Measurements from ENCODE around the gene ERC1.

Gene ERC1

GRCh38 chr12:1107669-1108068 lies 116.6 kb downstream of the ERC1 start:
- no peak for TF ChIP-seq CTCF (IDR thresholded peaks at IDR 0.05; ENCODE audit: low read depth, low read length)
- DNase-seq = no peak
- Histone ChIP-seq H3K27me3 (ENCODE audit: insufficient read depth, low read depth, severe bottlenecking) (no peaks in the 10 kb centered on the region), H3K9me3 (ENCODE audit: severe bottlenecking) (no peaks in the 10 kb centered on the region), H3K27ac (no peak overlapping the region), H3K36me3 (peaks cover 15% of the 10 kb centered on the region), H3K4me3 (ENCODE audit: low read depth, low read length) (no peak overlapping the region)

- TF ChIP-seq CTCF (IDR thresholded peaks at IDR 0.05; ENCODE audit: low read depth, low read length) = no peak
- no peaks in the 10 kb centered on the region for H3K9me3 ChIP-seq (ENCODE audit: severe bottlenecking)
- H3K4me3 ChIP-seq (ENCODE audit: low read depth, low read length) = no peak overlapping the region
- peaks cover 15% of the 10 kb centered on the region for H3K36me3 ChIP-seq
- no peak for DNase-seq
- H3K27ac ChIP-seq = no peak overlapping the region
- no peaks in the 10 kb centered on the region for H3K27me3 ChIP-seq (ENCODE audit: insufficient read depth, low read depth, severe bottlenecking)
Observed at GRCh38 chr12:1108276-1108675, 117.3 kb downstream of the ERC1 start.

GRCh38 chr12:1115484-1116231 lies 124.6 kb downstream of the ERC1 start:
- no peak for DNase-seq
- Histone ChIP-seq H3K27me3 (ENCODE audit: insufficient read depth, low read depth, severe bottlenecking) (no peaks in the 10 kb centered on the region), H3K36me3 (peaks cover 5% of the 10 kb centered on the region), H3K27ac (no peak overlapping the region), H3K4me3 (ENCODE audit: low read depth, low read length) (no peak overlapping the region), H3K9me3 (ENCODE audit: severe bottlenecking) (no peaks in the 10 kb centered on the region)
- TF ChIP-seq CTCF (IDR thresholded peaks at IDR 0.05; ENCODE audit: low read depth, low read length) = no peak

GRCh38 chr12:1117371-1117770 lies 126.3 kb downstream of the ERC1 start:
- no peak overlapping the region for H3K27ac ChIP-seq
- DNase-seq = no peak
- no peaks in the 10 kb centered on the region for H3K27me3 ChIP-seq (ENCODE audit: insufficient read depth, low read depth, severe bottlenecking)
- no peaks in the 10 kb centered on the region for H3K9me3 ChIP-seq (ENCODE audit: severe bottlenecking)
- no peaks in the 10 kb centered on the region for H3K36me3 ChIP-seq
- H3K4me3 ChIP-seq (ENCODE audit: low read depth, low read length) = no peak overlapping the region
- no peak for TF ChIP-seq CTCF (IDR thresholded peaks at IDR 0.05; ENCODE audit: low read depth, low read length)

- no peaks in the 10 kb centered on the region for H3K36me3 ChIP-seq
- peak; percentile 70 for TF ChIP-seq CTCF (IDR thresholded peaks at IDR 0.05; ENCODE audit: low read depth, low read length)
- H3K9me3 ChIP-seq (ENCODE audit: severe bottlenecking) = no peaks in the 10 kb centered on the region
- no peaks in the 10 kb centered on the region for H3K27me3 ChIP-seq (ENCODE audit: insufficient read depth, low read depth, severe bottlenecking)
- peak; percentile 62 for DNase-seq
- H3K27ac ChIP-seq = no peak overlapping the region
- H3K4me3 ChIP-seq (ENCODE audit: low read depth, low read length) = no peak overlapping the region
Observed at GRCh38 chr12:1117970-1118563, 127.0 kb downstream of the ERC1 start.

All from WERI-Rb-1 (cell line).